Tibial nerve (tissue), 4 donors: ENCODE measurements around the gene CORO2A. TPM values are rescaled to one million over a fixed set of nuclear protein-coding genes. Genes with fewer than 3 reads are reported as not detected.

Source experiments
- DNase-seq, 2 donors: peaks; one replicate each; pipeline ENCODE4 v3.0.0-alpha.2; 2019; ENCODE audit warnings: low spot score in 2 of 2
- H3K27ac ChIP-seq, 4 donors: fragments of 200-600 bp; sonication (generic) in 3 of 4; one replicate each; pipeline ENCODE4 v1.5.1; 2017 to 2019; ENCODE audit warnings: mild to moderate bottlenecking in 1 of 4
- H3K27me3 ChIP-seq, 2 donors: fragments of 200-600 bp; sonication (generic) in 1 of 2; one replicate each; pipeline versions ENCODE4 v1.5.1 to v1.6.0; 2017 to 2019
- H3K36me3 ChIP-seq, 3 donors: fragments of 200-600 bp; sonication (generic); one replicate each; pipeline ENCODE4 v1.5.1; 2018 to 2019
- H3K4me1 ChIP-seq, 4 donors: fragments of 200-600 bp; sonication (generic) in 3 of 4; one replicate each; pipeline ENCODE4 v1.5.1; 2017 to 2019
- H3K4me3 ChIP-seq, 4 donors: fragments of 200-600 bp; sonication (generic) in 3 of 4; one replicate each; pipeline ENCODE4 v1.5.1; 2017 to 2019; ENCODE audit warnings: mild to moderate bottlenecking in 1 of 4, moderate library complexity in 1 of 4
- H3K9me3 ChIP-seq, 4 donors: fragments of 200-600 bp; sonication (generic) in 3 of 4; one replicate each; pipeline ENCODE4 v1.5.1; 2017 to 2019
- EP300 ChIP-seq, 2 donors: sonication (generic); formaldehyde crosslinking; IDR thresholded peaks; one replicate each; pipeline ENCODE4 v1.6.1; 2017; ENCODE audit warnings: antibody characterized with exemption in 2 of 2, mild to moderate bottlenecking in 1 of 2
- POLR2A ChIP-seq, 2 donors: fragments of 450-650 bp; IDR thresholded peaks; one replicate each; pipeline ENCODE4 v1.6.1; 2017; ENCODE audit warnings: antibody characterized with exemption in 2 of 2, mild to moderate bottlenecking in 2 of 2, moderate library complexity in 2 of 2
- WGBS, 2 donors: methylation state at CpG; one replicate each; pipeline ENCODE4 v1.1.5; 2018; 5-methylcytosine and 5-hydroxymethylcytosine counted together
- total RNA-seq, 4 donors: library from RNA; depleted of rRNA; stranded (reverse); fragments of >200 nt; gene quantifications; one replicate each; pipeline ENCODE4 v1.1.0, GENCODE V29; 2016
- TF ChIP-seq, protein P1 (sequence below), 5 experiments: fragments of 200-600 bp in 3 of 5; fragments of 450-650 bp in 2 of 5; sonication (generic) in 3 of 5; IDR thresholded peaks; one replicate each; pipeline ENCODE4 v1.5.1; 2016 to 2019; ENCODE audit warnings: antibody characterized with exemption in 5 of 5, mild to moderate bottlenecking in 3 of 5, moderate library complexity in 2 of 5

Gene CORO2A
- total RNA-seq, 4 donors from 2014 or later = 1.9 to 3.3 (median 3.2) TPM

DNA sequence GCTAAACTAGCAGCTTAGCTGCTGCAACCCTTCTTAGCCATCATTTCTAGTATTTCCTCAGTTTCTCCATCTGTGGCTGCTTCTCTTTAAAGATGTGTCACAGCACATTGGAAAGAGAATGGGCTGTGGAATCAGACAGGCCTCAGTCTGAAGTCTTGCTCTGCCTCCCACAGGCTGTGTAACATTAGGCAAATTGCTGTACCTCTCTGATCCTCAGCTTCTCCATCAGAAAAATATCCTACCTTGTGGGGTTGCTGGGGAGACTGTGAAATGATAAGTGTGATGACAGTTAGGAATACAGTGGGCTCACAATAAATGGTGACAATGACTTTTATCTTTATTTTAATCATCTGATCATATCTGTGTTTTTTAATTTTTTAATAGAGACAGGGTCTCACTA lies 55.9 kb downstream of the CORO2A start:
- Histone ChIP-seq H3K4me3 (no peak overlapping the region), H3K9me3 (no peaks in the 10 kb centered on the region), H3K27me3 (no peaks in the 10 kb centered on the region), H3K36me3 (no peaks in the 10 kb centered on the region), H3K27ac (no peak overlapping the region), H3K4me1 (no peaks in the 10 kb centered on the region)
- TF ChIP-seq EP300 (IDR thresholded peaks at IDR 0.05) (no peak), POLR2A (IDR thresholded peaks at IDR 0.05) (no peak)
- TF ChIP-seq, protein P1, sequence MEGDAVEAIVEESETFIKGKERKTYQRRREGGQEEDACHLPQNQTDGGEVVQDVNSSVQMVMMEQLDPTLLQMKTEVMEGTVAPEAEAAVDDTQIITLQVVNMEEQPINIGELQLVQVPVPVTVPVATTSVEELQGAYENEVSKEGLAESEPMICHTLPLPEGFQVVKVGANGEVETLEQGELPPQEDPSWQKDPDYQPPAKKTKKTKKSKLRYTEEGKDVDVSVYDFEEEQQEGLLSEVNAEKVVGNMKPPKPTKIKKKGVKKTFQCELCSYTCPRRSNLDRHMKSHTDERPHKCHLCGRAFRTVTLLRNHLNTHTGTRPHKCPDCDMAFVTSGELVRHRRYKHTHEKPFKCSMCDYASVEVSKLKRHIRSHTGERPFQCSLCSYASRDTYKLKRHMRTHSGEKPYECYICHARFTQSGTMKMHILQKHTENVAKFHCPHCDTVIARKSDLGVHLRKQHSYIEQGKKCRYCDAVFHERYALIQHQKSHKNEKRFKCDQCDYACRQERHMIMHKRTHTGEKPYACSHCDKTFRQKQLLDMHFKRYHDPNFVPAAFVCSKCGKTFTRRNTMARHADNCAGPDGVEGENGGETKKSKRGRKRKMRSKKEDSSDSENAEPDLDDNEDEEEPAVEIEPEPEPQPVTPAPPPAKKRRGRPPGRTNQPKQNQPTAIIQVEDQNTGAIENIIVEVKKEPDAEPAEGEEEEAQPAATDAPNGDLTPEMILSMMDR (IDR thresholded peaks at IDR 0.05) = no peak
- no peak for DNase-seq

DNA sequence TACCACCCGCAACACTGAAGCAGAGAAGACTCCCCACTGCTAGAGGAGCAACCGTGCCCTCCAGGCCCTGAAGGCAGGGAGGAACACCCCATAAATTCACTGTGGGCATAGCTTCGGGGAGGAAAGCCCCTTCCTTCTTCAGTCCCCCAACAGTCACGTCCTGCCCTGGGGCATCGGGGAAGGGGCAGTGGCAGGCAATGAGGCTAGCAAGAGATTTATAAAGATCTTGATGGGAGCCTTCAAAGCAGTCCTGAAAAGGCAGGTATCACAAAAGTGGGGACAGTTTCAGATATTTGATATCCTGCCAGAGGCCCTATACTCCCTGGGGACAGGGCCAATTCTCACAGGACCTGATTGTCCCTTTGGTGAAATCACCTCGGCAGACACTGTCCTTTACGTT lies 56.5 kb downstream of the CORO2A start:
- Histone ChIP-seq H3K27ac (no peak overlapping the region), H3K36me3 (no peaks in the 10 kb centered on the region), H3K27me3 (no peaks in the 10 kb centered on the region), H3K4me3 (no peak overlapping the region), H3K9me3 (no peaks in the 10 kb centered on the region), H3K4me1 (no peaks in the 10 kb centered on the region)
- WGBS, 2 donors = 81 to 82% methylated on average over 7 of the region's 7 CpGs
- TF ChIP-seq POLR2A (IDR thresholded peaks at IDR 0.05) (no peak), EP300 (IDR thresholded peaks at IDR 0.05) (no peak)
- TF ChIP-seq, protein P1 (IDR thresholded peaks at IDR 0.05) = no peak
- no peak for DNase-seq

DNA sequence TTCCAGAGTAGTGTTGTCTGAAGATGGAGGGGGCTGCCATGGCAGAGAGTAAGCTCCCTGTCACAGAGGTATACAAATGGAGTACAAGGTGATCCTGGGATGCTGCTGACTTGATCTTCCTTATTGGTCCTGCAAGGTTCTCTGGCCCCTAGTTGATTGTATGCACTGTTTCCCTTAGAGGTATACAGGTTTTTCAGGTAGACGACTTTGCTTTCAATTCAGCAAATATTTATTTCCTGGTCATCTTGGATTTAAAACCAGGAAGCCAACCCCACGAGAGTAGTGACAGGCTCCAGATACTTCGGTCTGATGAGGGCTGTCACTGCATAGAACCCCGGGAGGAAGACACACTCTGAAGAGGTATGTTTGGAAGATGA lies 56.9 kb downstream of the CORO2A start:
- DNase-seq = no peak
- 83 to 93% methylated on average over 4 of the region's 4 CpGs for WGBS, 2 donors
- TF ChIP-seq, protein P1 (IDR thresholded peaks at IDR 0.05) = no peak
- TF ChIP-seq EP300 (IDR thresholded peaks at IDR 0.05) = no peak
- TF ChIP-seq POLR2A (IDR thresholded peaks at IDR 0.05) = no peak
- Histone ChIP-seq H3K27ac (no peak overlapping the region), H3K9me3 (no peaks in the 10 kb centered on the region), H3K27me3 (no peaks in the 10 kb centered on the region), H3K4me3 (no peak overlapping the region), H3K4me1 (no peaks in the 10 kb centered on the region), H3K36me3 (no peaks in the 10 kb centered on the region)

DNA sequence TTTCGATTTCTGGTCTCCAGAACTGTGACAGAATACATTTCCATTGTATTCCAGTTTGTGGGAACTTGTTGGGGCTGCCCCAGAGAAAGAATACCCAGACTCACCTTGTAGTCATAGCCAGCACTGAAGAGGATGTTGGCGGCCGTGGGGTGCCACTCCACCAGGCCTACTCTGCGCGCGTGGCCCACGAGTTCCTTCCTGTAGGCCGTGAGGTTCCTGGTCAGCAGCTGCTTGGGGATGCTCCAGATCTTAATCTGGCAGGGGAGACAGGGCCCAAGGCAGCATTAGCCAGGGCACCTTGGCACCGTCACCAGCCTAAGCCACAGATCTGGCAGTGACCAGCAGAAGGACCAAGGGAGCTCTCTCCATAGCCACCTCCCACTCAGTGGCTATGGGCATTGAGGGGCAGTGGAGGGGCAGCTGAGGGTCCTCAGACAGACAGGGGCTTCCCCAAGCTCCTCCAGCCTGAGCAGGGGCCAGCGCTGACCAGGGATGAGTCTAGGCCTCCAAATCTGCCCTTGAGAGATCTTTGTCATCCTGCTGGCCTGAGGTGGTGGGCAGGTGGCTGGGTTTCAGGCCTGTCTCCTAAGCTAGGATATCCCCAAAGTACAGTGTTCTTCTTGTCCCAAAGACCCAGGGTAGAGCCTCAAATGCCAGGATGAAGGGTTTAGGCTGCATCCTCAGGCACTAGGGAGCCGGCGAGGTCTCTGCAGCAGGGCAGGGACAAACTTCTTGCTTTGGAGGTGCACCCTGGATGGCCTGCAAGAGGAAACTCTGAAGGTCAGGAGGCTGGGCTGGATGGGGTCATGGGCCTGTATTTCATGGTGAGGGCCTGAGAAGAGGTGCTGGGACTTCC lies 57.5 kb downstream of the CORO2A start:
- no peaks in the 10 kb centered on the region for H3K27me3 ChIP-seq
- DNase-seq = no peak
- H3K9me3 ChIP-seq = no peaks in the 10 kb centered on the region
- no peak overlapping the region for H3K27ac ChIP-seq
- 92 to 93% methylated on average over 11 of the region's 12 CpGs for WGBS, 2 donors
- TF ChIP-seq, protein P1 (IDR thresholded peaks at IDR 0.05) = no peak
- TF ChIP-seq EP300 (IDR thresholded peaks at IDR 0.05) (no peak), POLR2A (IDR thresholded peaks at IDR 0.05) (no peak)
- no peak overlapping the region for H3K4me3 ChIP-seq
- H3K4me1 ChIP-seq = no peaks in the 10 kb centered on the region
- no peaks in the 10 kb centered on the region for H3K36me3 ChIP-seq

DNA sequence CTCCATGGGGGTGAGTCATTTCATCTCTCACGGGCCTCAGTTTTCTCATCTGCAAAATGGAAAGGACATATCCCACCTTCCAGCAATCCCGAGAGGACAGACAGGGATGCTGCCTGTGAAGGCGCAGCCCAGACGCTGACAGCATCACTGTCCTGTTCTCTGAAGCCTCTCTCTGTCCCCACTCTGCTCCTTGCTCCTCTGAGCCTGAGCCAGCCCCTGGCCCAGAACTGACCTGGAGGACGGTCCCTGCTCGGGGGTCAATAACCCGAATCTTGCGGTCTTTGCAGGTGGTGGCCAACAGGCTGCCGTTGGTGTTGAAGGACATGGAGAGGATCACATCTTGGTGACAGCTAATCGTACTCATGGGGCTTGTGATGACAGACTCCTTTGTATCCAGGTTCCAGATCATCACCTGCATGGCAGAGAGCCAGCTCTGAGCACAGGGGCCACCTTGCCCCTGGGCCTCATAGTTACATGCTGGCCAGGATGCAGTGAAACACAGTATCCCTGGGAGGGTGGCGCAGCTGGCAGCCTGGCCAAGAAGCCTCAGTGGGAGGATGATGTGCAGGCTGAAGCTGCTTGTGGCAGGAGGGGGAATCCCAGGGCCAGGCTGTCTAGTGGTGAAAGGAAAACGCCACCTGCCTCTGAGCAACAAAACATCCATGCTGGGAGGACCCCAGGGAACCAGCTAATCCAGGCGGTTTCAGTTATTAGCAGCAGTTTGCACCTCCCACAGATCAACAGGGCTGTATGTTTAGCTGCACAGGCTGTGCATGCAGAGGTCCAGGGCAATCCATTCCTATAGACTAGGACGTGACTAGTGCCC lies 59.4 kb downstream of the CORO2A start:
- Histone ChIP-seq H3K4me1 (no peaks in the 10 kb centered on the region), H3K9me3 (no peaks in the 10 kb centered on the region), H3K27ac (no peak overlapping the region), H3K27me3 (no peaks in the 10 kb centered on the region), H3K4me3 (no peak overlapping the region), H3K36me3 (no peaks in the 10 kb centered on the region)
- TF ChIP-seq EP300 (IDR thresholded peaks at IDR 0.05) = no peak
- TF ChIP-seq, protein P1 (IDR thresholded peaks at IDR 0.05) = no peak
- TF ChIP-seq POLR2A (IDR thresholded peaks at IDR 0.05) = no peak
- WGBS, 2 donors = 82 to 83% methylated on average over 14 of the region's 14 CpGs
- DNase-seq = no peak
